ENCODE results near the gene LHX8.

LHX8 gene

GRCh38 chr1:75130865-75131564 lies 3.2 kb upstream of the LHX8 start:
- DNase-seq (ENCODE audit: extremely low spot score): no peak
- POLR2A ChIA-PET: no interaction called here

GRCh38 chr1:75131565-75132241 lies 2.5 kb upstream of the LHX8 start:
- TF ChIP-seq FOXM1 (IDR thresholded peaks at IDR 0.05; ENCODE audit: borderline replicate concordance): no peak
- ChIA-PET POLR2A (no interaction called here), CTCF (no interaction called here)
- DNase-seq (ENCODE audit: extremely low spot score): no peak

More at GRCh38 chr1:75130865-75131564, 3.2 kb upstream of the LHX8 start:
- CTCF ChIA-PET: no interaction called here
- TF ChIP-seq L3MBTL2 (conservative IDR thresholded peaks at IDR 0.05): no peak
- TF ChIP-seq LEF1 (IDR thresholded peaks at IDR 0.05; ENCODE audit: borderline replicate concordance): no peak
- TF ChIP-seq CTBP1 (IDR thresholded peaks at IDR 0.05; ENCODE audit: borderline replicate concordance): no peak
- TF ChIP-seq SUZ12 (IDR thresholded peaks at IDR 0.05): no peak
- no peak for TF ChIP-seq ARNT (IDR thresholded peaks at IDR 0.05)
- TF ChIP-seq FOXK2 (IDR thresholded peaks at IDR 0.05): no peak
- no peak for TF ChIP-seq FOXM1 (IDR thresholded peaks at IDR 0.05; ENCODE audit: borderline replicate concordance)
- TF ChIP-seq HDGF (IDR thresholded peaks at IDR 0.05; ENCODE audit: borderline replicate concordance): no peak
- no peak for TF ChIP-seq SP1 (IDR thresholded peaks at IDR 0.05)
- TF ChIP-seq PKNOX1 (IDR thresholded peaks at IDR 0.05): no peak

GRCh38 chr1:75132242-75132811 lies 1.9 kb upstream of the LHX8 start:
- TF ChIP-seq TARDBP (IDR thresholded peaks at IDR 0.05) (no peak), FOXM1 (IDR thresholded peaks at IDR 0.05; ENCODE audit: borderline replicate concordance) (no peak), BHLHE40 (IDR thresholded peaks at IDR 0.05; ENCODE audit: borderline replicate concordance) (no peak), LEF1 (IDR thresholded peaks at IDR 0.05; ENCODE audit: borderline replicate concordance) (no peak), PKNOX1 (IDR thresholded peaks at IDR 0.05) (no peak), SP1 (IDR thresholded peaks at IDR 0.05) (no peak), NFRKB (IDR thresholded peaks at IDR 0.05) (no peak), ARNT (IDR thresholded peaks at IDR 0.05) (no peak), ZNF384 (IDR thresholded peaks at IDR 0.05) (no peak)
- ChIA-PET POLR2A (no interaction called here), CTCF (no interaction called here)
- DNase-seq (ENCODE audit: extremely low spot score): no peak

- no peak for DNase-seq (ENCODE audit: extremely low spot score)
- ChIA-PET CTCF (no interaction called here), POLR2A (interaction anchor here (1.2 kb wide), 1 partner anchor 169 kb away, joined by 6 read pairs; no protein-coding TSS in a partner anchor)
- no peak for TF ChIP-seq HDGF (IDR thresholded peaks at IDR 0.05; ENCODE audit: borderline replicate concordance)
- TF ChIP-seq PKNOX1 (IDR thresholded peaks at IDR 0.05): no peak
- no peak for TF ChIP-seq FOXM1 (IDR thresholded peaks at IDR 0.05; ENCODE audit: borderline replicate concordance)
- no peak for TF ChIP-seq FOXK2 (IDR thresholded peaks at IDR 0.05)
- no peak for TF ChIP-seq SUZ12 (IDR thresholded peaks at IDR 0.05)
- TF ChIP-seq ARNT (IDR thresholded peaks at IDR 0.05): no peak
- no peak for TF ChIP-seq TARDBP (IDR thresholded peaks at IDR 0.05)
- no peak for TF ChIP-seq FOXA1 (IDR thresholded peaks at IDR 0.05)
- TF ChIP-seq L3MBTL2 (conservative IDR thresholded peaks at IDR 0.05): no peak
- no peak for TF ChIP-seq BHLHE40 (IDR thresholded peaks at IDR 0.05; ENCODE audit: borderline replicate concordance)
- no peak for TF ChIP-seq ELF4 (IDR thresholded peaks at IDR 0.05)
- TF ChIP-seq ZNF384 (IDR thresholded peaks at IDR 0.05): no peak
- TF ChIP-seq NFRKB (IDR thresholded peaks at IDR 0.05): no peak
Measured at GRCh38 chr1:75132812-75133619, 1.2 kb upstream of the LHX8 start.

- DNase-seq (ENCODE audit: extremely low spot score): peak; percentile 48
- ChIA-PET CTCF (interaction anchor here (0.6 to 1.3 kb wide), 4 partner anchors 106 to 598 kb away, joined by 3 to 7 read pairs (median 3); no protein-coding TSS in a partner anchor), POLR2A (interaction anchor here (1.0 to 2.2 kb wide), 5 partner anchors 13 to 171 kb away, joined by 3 to 7 read pairs (median 5); no protein-coding TSS in a partner anchor)
- no peak for TF ChIP-seq HDGF (IDR thresholded peaks at IDR 0.05; ENCODE audit: borderline replicate concordance)
- TF ChIP-seq L3MBTL2 (conservative IDR thresholded peaks at IDR 0.05): peak; percentile 77
- TF ChIP-seq ARNT (IDR thresholded peaks at IDR 0.05): no peak
Measured at GRCh38 chr1:75134647-75135572, 722 bp downstream of the LHX8 start.
